Sigmoid colon (tissue), 4 donors: ENCODE measurements around the gene CARD9.

Experiments used
- POLR2A ChIP-seq, 2 donors: fragments of 450-650 bp; IDR thresholded peaks; one replicate each; pipeline ENCODE4 v1.6.1; 2016; ENCODE audit warnings: antibody characterized with exemption in 2 of 2, mild to moderate bottlenecking in 2 of 2, moderate library complexity in 2 of 2
- POLR2AphosphoS5 ChIP-seq, 4 donors: sonication (generic); formaldehyde crosslinking; IDR thresholded peaks; one replicate each; pipeline ENCODE4 v1.6.1; 2017; ENCODE audit warnings: antibody characterized with exemption in 4 of 4
- TF ChIP-seq, protein P1 (sequence below), 4 experiments: fragments of 450-650 bp in 3 of 4; fragments of 200-600 bp in 1 of 4; IDR thresholded peaks; one replicate each; pipeline ENCODE4 v1.5.1; 2016 to 2019; ENCODE audit warnings: antibody characterized with exemption in 4 of 4, mild to moderate bottlenecking in 3 of 4, moderate library complexity in 2 of 4

GRCh38 chr9:136358016-136358415 is 15.5 kb downstream of the CARD9 start:
- TF ChIP-seq, protein P1, sequence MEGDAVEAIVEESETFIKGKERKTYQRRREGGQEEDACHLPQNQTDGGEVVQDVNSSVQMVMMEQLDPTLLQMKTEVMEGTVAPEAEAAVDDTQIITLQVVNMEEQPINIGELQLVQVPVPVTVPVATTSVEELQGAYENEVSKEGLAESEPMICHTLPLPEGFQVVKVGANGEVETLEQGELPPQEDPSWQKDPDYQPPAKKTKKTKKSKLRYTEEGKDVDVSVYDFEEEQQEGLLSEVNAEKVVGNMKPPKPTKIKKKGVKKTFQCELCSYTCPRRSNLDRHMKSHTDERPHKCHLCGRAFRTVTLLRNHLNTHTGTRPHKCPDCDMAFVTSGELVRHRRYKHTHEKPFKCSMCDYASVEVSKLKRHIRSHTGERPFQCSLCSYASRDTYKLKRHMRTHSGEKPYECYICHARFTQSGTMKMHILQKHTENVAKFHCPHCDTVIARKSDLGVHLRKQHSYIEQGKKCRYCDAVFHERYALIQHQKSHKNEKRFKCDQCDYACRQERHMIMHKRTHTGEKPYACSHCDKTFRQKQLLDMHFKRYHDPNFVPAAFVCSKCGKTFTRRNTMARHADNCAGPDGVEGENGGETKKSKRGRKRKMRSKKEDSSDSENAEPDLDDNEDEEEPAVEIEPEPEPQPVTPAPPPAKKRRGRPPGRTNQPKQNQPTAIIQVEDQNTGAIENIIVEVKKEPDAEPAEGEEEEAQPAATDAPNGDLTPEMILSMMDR (IDR thresholded peaks at IDR 0.05), result no peak
- TF ChIP-seq POLR2A (IDR thresholded peaks at IDR 0.05), result no peak
- TF ChIP-seq POLR2AphosphoS5 (IDR thresholded peaks at IDR 0.05), result no peak
